Measurements from ENCODE around the gene SLC12A8.

The SLC12A8 gene

DNA sequence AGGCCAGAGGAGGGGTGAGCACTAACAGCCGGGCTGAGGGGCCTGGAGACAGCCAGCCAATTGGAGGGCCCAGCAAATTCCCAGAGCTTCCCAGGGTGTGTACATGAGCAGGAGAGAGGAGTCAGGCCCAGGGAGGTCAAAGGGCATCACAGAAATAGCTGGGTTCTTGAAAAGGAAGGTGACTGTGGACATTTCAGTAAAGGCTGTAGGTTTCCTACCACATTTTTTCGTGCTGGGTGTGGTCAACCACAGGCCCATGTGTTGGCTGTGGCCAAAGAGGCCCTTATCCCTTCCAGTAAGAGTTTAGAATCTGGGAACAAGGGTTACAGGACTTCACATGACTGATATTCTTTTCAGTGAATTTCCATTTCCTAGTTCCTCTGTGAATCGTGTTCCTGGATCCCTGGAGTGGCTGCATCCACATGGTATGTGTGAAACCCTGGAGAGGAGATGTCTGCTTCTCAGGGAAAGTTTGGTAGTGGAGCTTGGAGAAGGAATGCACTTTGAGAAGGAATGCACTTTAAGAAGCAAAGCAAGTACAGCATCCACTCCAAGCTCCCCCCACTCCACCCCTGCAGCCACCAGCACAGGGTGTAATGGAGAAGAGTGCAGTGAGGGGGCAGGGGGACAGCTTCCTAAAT lies 83.6 kb downstream of the SLC12A8 start:
- Histone ChIP-seq H3K9ac (ENCODE audit: low read length) (no peak overlapping the region), H3K27ac (ENCODE audit: low read length) (no peak overlapping the region)

DNA sequence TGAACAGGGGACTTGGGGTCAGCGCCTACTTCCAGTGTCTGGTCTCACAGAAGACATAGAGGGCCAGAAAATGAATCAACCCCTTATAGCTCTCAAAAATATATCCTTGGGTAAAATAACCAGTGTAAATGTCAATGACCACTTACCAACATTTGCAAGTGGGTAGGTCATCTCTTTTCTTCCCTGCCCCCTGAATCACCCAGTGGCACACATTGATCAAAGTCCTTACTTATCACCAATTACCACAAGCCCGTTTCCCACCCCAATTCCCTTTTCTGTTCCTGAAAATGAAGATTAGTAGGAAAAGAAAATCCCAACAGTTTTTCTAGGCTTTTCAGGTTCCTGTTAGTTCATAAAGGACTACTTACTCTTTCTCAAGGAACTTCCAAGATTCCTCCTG lies 86.2 kb downstream of the SLC12A8 start:
- H3K27me3 ChIP-seq (ENCODE audit: control insufficient read depth, insufficient read depth, low read length): no peaks in the 10 kb centered on the region
- H3K27ac ChIP-seq (ENCODE audit: low read length): no peak overlapping the region
- no peak overlapping the region for H3K4me3 ChIP-seq (ENCODE audit: low read length)
- no peaks in the 10 kb centered on the region for H3K9me3 ChIP-seq (ENCODE audit: control insufficient read depth, low read depth, low read length)
- H3K36me3 ChIP-seq (ENCODE audit: control insufficient read depth, low read depth, low read length): no peaks in the 10 kb centered on the region
- H3K9ac ChIP-seq (ENCODE audit: low read length): no peak overlapping the region
- H3K4me1 ChIP-seq (ENCODE audit: control insufficient read depth, low read depth, low read length): peaks cover 20% of the 10 kb centered on the region

More for the DNA sequence above, 83.6 kb downstream of the SLC12A8 start:
- Histone ChIP-seq H3K4me1 (ENCODE audit: control insufficient read depth, low read depth, low read length) (peaks cover 2% of the 10 kb centered on the region), H3K27me3 (ENCODE audit: control insufficient read depth, insufficient read depth, low read length) (no peaks in the 10 kb centered on the region), H3K4me3 (ENCODE audit: low read length) (no peak overlapping the region), H3K36me3 (ENCODE audit: control insufficient read depth, low read depth, low read length) (no peaks in the 10 kb centered on the region), H3K9me3 (ENCODE audit: control insufficient read depth, low read depth, low read length) (no peaks in the 10 kb centered on the region)

DNA sequence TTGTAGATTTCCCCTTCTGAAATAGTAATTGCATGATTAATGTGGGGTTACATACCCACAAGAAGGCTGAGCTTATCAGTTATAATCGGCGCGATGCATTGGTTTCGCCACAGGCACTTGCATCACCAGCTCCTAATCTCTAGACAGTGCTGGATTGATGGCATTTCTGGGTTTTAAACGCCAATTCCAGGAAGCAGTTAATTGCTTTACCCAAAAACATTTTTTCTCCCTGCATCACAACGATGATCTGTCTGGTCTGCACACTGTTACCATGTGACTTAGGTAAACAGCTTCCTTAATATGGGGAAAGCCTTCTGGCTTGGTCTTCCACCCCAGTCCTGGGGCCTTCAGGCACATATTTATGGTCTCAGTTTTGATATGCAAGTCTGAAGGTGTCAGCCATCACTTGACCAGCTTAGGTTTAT lies 86.7 kb downstream of the SLC12A8 start:
- peaks cover 25% of the 10 kb centered on the region for H3K4me1 ChIP-seq (ENCODE audit: control insufficient read depth, low read depth, low read length)
- no peak overlapping the region for H3K4me3 ChIP-seq (ENCODE audit: low read length)
- no peaks in the 10 kb centered on the region for H3K36me3 ChIP-seq (ENCODE audit: control insufficient read depth, low read depth, low read length)
- H3K27me3 ChIP-seq (ENCODE audit: control insufficient read depth, insufficient read depth, low read length): no peaks in the 10 kb centered on the region
- H3K9me3 ChIP-seq (ENCODE audit: control insufficient read depth, low read depth, low read length): no peaks in the 10 kb centered on the region
- H3K27ac ChIP-seq (ENCODE audit: low read length): no peak overlapping the region
- H3K9ac ChIP-seq (ENCODE audit: low read length): no peak overlapping the region

DNA sequence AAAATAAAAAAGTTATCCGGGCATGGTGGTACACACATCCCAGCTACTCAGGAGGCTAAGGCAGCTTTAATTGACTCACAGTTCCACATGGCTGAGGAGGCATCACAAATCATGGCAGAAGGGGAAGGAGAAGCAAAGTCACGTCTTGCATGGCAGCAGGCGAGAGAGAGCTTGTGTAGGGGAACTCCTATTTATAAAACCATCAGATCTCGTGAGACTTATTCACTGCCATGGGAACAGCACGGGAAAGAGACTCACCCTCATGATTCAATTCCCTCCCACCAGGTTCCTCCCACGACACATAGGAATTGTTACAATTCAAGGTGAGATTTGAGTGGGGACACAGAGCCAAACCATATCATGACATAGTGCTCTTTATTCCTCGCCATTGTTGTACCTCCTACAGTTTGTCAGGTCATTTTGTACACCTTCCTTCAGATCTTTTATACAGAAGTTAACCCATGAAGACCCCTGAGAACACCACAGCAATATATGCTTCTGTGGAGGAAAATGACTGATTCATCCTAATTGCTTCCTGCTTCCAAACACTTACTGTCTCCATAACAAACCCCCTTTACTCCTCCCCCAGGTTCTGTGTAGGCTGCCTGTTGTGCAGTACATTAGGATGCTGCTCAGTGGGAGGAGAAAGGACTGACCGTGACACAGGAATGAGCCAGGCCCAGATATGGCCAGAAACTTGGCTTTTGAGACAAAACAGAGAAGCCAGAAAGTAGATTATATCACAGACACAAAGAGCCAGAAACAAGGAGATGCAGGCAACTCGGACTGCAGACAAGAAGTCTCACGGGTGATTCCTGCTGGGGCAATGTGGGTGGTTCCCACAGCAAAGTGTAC lies 88.9 kb downstream of the SLC12A8 start:
- H3K27me3 ChIP-seq (ENCODE audit: control insufficient read depth, insufficient read depth, low read length): no peaks in the 10 kb centered on the region
- no peaks in the 10 kb centered on the region for H3K9me3 ChIP-seq (ENCODE audit: control insufficient read depth, low read depth, low read length)
- H3K4me1 ChIP-seq (ENCODE audit: control insufficient read depth, low read depth, low read length): peaks cover 40% of the 10 kb centered on the region
- H3K9ac ChIP-seq (ENCODE audit: low read length): no peak overlapping the region
- no peaks in the 10 kb centered on the region for H3K36me3 ChIP-seq (ENCODE audit: control insufficient read depth, low read depth, low read length)
- no peak overlapping the region for H3K4me3 ChIP-seq (ENCODE audit: low read length)
- H3K27ac ChIP-seq (ENCODE audit: low read length): no peak overlapping the region

DNA sequence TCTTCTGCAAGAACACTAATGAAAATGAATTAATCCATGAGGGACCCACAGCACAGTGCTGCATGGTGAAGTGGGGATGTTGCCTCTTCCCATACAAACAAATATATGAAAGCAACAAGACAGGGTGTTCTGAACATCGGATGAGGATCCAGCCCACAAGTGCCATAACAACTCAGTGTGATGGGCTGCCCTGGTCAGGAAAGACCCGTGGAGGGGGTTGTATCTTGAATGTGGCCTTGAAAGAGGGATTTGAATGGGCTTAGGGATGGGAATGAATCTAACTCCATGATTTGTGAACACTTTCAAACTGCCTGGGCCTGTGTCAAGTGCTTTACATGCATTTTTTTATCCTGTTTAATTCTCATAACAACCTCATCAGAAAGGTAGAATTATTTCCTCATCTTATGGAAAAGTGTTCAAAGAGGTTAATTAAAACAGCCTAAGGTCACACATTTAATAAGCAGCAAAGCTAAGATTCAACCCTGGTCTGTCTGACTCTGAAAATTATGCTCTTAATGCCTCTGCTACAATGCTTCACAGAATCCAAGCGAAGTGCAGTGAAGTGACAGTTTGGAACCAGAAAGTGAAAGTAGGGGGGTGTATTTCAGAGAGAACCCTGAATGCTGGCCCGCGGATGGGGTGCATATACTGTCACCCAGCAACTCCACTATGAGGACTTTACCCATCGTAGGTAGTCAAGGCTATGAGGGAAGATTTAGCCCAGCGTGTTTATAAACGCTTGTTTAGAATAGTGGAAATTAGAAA lies 91.1 kb downstream of the SLC12A8 start:
- no peaks in the 10 kb centered on the region for H3K36me3 ChIP-seq (ENCODE audit: control insufficient read depth, low read depth, low read length)
- H3K9ac ChIP-seq (ENCODE audit: low read length): no peak overlapping the region
- no peaks in the 10 kb centered on the region for H3K9me3 ChIP-seq (ENCODE audit: control insufficient read depth, low read depth, low read length)
- no peak overlapping the region for H3K27ac ChIP-seq (ENCODE audit: low read length)
- H3K4me3 ChIP-seq (ENCODE audit: low read length): peak overlapping the region; percentile 66
- H3K4me1 ChIP-seq (ENCODE audit: control insufficient read depth, low read depth, low read length): peaks cover 44% of the 10 kb centered on the region
- no peaks in the 10 kb centered on the region for H3K27me3 ChIP-seq (ENCODE audit: control insufficient read depth, insufficient read depth, low read length)

DNA sequence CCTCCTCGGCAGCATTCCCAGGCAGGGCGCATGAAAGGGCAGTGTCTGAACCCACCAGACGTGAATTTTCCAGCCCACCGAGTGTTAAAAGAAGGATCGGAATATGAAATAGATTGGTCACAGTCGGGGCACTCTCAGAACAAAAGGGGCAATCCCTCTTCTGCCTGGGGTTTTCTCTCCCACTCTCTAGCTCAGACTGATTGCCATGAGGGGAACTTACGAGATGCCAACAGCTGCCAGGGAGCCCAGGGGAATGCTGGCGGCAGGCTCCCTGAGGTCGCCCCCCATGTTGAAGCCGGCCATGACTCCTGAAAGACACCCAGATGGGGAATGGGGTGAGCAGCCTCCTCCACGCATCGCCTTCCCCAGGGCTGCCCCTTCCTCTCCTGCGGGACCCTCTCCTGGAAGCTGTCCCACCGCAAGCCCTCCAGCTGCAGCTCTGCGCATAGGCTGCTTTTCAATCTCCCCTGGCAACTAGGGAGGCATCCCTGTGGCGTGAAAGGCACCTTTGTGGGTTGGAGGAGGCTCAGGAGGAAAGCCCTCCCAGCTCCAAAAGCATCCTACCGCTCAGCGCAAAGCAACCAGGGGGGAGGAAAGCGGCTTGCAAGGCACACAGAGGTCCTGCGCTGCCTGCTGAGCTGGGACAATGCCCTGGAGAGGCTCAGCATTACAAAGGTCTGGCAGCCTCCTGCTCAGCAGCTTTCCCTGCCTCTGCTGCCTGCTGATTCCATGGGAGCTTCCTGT lies 92.0 kb downstream of the SLC12A8 start:
- Histone ChIP-seq H3K4me1 (ENCODE audit: control insufficient read depth, low read depth, low read length) (peaks cover 49% of the 10 kb centered on the region), H3K27me3 (ENCODE audit: control insufficient read depth, insufficient read depth, low read length) (no peaks in the 10 kb centered on the region), H3K4me3 (ENCODE audit: low read length) (peak overlapping the region; percentile 66), H3K9ac (ENCODE audit: low read length) (peak overlapping the region; percentile 58), H3K9me3 (ENCODE audit: control insufficient read depth, low read depth, low read length) (no peaks in the 10 kb centered on the region), H3K27ac (ENCODE audit: low read length) (peak overlapping the region; percentile 24), H3K36me3 (ENCODE audit: control insufficient read depth, low read depth, low read length) (no peaks in the 10 kb centered on the region)

DNA sequence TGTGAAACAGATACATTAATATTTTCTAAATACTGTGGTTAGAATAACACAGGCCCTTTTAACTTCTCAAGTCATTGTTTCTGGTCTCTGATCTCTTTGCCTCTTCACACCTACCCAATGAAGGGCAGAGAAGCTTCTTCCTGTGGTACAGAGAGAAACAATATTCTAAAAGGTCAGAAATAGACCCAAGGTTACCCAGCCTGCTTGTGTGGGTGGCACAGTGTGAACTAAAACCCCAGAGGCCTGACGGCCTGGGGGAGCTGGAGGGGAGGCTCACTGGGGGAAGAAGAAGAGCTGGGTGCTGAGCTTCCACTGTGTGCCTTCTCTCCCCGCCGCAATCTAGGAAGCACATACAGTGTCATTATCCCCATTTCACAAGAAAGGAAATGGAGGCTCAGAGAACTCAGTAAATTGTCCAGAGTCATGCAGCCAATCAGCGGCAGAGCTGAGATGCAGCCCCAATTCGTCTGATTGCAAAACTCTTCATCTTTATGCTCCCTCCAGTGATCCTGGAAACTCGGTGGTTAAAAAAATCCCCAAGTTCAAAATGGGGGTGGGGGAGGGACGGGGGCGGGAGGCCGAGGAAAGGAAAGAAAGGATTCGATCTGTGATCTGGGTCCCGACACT lies 92.7 kb downstream of the SLC12A8 start:
- H3K36me3 ChIP-seq (ENCODE audit: control insufficient read depth, low read depth, low read length): no peaks in the 10 kb centered on the region
- peaks cover 49% of the 10 kb centered on the region for H3K4me1 ChIP-seq (ENCODE audit: control insufficient read depth, low read depth, low read length)
- no peaks in the 10 kb centered on the region for H3K9me3 ChIP-seq (ENCODE audit: control insufficient read depth, low read depth, low read length)
- H3K4me3 ChIP-seq (ENCODE audit: low read length): peak overlapping the region; percentile 66
- no peak overlapping the region for H3K27ac ChIP-seq (ENCODE audit: low read length)
- no peaks in the 10 kb centered on the region for H3K27me3 ChIP-seq (ENCODE audit: control insufficient read depth, insufficient read depth, low read length)
- peak overlapping the region; percentile 58 for H3K9ac ChIP-seq (ENCODE audit: low read length)

DNA sequence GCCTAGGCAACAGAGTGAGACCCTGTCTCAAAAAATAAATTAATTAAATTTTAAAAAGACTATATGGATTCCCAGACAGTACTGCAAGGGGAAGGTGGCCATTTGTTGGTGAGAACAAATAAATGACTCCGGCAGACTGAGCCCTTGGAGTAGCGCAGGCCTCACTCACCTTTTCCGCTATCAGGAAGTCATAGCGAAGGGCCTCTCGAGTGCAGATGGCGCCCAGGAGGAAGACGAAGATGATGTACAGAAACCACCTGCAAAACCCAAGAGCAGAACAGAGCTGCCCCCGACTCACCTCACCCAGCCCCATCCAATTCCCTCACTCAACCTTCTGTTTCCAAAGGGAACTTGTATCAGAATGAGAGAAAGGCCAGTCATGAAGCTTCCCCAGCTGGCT lies 93.9 kb downstream of the SLC12A8 start:
- H3K4me1 ChIP-seq (ENCODE audit: control insufficient read depth, low read depth, low read length): peaks cover 44% of the 10 kb centered on the region

DNA sequence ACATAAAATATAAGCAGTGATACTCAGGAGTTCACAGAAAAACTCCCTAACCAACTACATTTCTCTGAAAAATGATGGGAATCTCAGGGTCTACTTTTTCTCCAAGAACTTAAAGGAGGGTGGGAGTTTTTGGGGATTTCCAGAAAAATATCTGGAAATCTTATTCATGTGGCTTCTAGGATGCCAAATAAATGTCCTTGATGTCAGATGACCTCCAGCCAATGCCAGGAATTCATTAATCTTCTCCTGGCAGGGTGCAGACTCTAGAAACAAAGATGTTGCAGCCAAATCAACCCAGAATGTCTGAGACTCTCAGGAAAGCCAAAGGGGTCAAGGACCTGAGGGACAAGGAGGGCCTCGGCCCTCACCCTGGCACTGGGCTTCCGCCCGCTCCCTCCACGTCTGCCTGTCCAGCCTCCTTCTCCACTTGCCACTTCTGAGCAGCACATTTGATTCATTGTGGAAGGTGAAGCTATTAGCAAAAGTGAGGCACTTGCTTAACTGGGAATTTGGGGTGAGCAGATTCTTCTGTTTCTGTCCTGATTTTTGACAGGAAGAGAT lies 94.8 kb downstream of the SLC12A8 start:
- Histone ChIP-seq H3K4me1 (ENCODE audit: control insufficient read depth, low read depth, low read length) (peaks cover 42% of the 10 kb centered on the region), H3K9ac (ENCODE audit: low read length) (no peak overlapping the region), H3K36me3 (ENCODE audit: control insufficient read depth, low read depth, low read length) (no peaks in the 10 kb centered on the region), H3K27me3 (ENCODE audit: control insufficient read depth, insufficient read depth, low read length) (no peaks in the 10 kb centered on the region), H3K9me3 (ENCODE audit: control insufficient read depth, low read depth, low read length) (no peaks in the 10 kb centered on the region), H3K4me3 (ENCODE audit: low read length) (no peak overlapping the region), H3K27ac (ENCODE audit: low read length) (no peak overlapping the region)

More for the DNA sequence above, 93.9 kb downstream of the SLC12A8 start:
- H3K36me3 ChIP-seq (ENCODE audit: control insufficient read depth, low read depth, low read length): no peaks in the 10 kb centered on the region
- no peak overlapping the region for H3K9ac ChIP-seq (ENCODE audit: low read length)
- no peaks in the 10 kb centered on the region for H3K27me3 ChIP-seq (ENCODE audit: control insufficient read depth, insufficient read depth, low read length)
- no peak overlapping the region for H3K27ac ChIP-seq (ENCODE audit: low read length)
- no peak overlapping the region for H3K4me3 ChIP-seq (ENCODE audit: low read length)
- H3K9me3 ChIP-seq (ENCODE audit: control insufficient read depth, low read depth, low read length): no peaks in the 10 kb centered on the region

DNA sequence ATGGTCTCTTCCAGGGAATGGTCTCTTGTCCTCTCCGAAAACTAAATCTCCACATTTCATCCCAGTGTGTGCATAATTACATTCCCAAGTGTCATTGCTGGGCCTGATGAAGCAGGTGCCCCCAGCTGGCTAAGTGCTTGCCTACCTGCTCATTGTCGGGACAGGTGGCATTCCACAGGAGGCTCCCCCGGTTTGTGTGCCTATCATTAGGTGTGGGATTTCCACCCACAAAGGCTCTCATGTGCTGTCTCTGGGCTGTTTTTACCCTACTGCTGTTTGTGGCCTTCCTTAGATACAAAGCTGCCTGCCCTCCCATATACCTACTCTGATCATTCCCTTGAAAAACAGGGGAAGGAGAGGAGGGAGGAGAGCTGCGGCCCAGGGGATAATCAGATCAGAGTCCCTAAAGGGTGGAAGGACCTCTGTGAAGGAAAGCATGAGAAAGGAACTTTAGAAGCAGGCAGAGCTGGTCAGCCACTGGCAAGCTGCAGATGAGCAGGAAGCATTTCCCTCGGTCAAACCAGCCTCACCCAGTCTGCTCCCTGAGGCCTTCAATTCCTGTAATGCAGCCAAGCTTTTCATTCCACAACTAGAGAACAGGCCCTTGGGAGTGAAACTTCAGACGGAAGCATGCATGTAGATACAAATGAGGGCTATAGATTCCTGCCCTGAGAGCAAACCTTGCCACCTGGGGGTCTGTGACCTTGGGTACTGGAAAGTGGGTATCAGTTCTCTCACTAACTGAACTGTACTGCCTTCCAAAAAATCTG lies 96.1 kb downstream of the SLC12A8 start:
- no peak overlapping the region for H3K4me3 ChIP-seq (ENCODE audit: low read length)
- H3K9me3 ChIP-seq (ENCODE audit: control insufficient read depth, low read depth, low read length): no peaks in the 10 kb centered on the region
- no peak overlapping the region for H3K9ac ChIP-seq (ENCODE audit: low read length)
- H3K36me3 ChIP-seq (ENCODE audit: control insufficient read depth, low read depth, low read length): no peaks in the 10 kb centered on the region
- no peaks in the 10 kb centered on the region for H3K27me3 ChIP-seq (ENCODE audit: control insufficient read depth, insufficient read depth, low read length)
- H3K4me1 ChIP-seq (ENCODE audit: control insufficient read depth, low read depth, low read length): peaks cover 31% of the 10 kb centered on the region
- H3K27ac ChIP-seq (ENCODE audit: low read length): no peak overlapping the region
